Spleen (tissue), 7 donors: Measurements from ENCODE around the gene LPP.

Experiments
- CTCF ChIP-seq, 11 experiments: fragments of 200-600 bp in 7 of 11; fragments of 450-650 bp in 4 of 11; sonication (generic) in 4 of 11; IDR thresholded peaks in 8 of 11; conservative IDR thresholded peaks in 3 of 11; 1 replicate in 7 of 11; 2 replicates in 4 of 11; pipeline versions ENCODE4 v1.4.0 to v1.8.0; 2016 to 2021; ENCODE audit warnings: antibody characterized with exemption in 11 of 11, inconsistent platforms in 4 of 11, mild to moderate bottlenecking in 1 of 11
- POLR2A ChIP-seq, 3 donors: fragments of 450-650 bp; IDR thresholded peaks; one replicate each; pipeline ENCODE4 v1.5.1; 2017; ENCODE audit warnings: antibody characterized with exemption in 3 of 3, mild to moderate bottlenecking in 1 of 3
- donor health status: DM: no; HTN: no; CAD: no; lungs with moderate emphysema.
- donor health status: DM: no; HTN: no; CAD: no.
- donor health status: DM: no; HTN: no; CAD: no.

DNA sequence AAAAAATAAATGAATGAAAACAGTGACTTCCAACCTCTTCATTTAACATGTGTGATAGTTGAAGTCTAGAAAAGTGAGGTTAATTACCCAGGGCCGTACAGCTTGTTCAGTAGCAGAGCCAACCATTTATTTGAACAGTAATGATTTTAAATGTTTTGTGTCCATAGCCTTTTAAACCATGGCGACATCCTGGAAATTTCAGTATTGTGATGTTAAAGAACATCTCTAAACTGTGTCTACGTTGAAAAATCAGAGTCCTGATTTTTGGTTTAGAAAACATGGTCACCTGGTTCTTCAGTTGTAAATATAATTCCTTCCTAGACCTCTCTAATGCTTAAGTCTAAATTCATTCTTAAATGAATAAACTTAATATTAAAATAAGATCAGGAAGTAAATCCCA lies 14.2 kb downstream of the LPP start:
- TF ChIP-seq CTCF (IDR thresholded peaks at IDR 0.05 in 8 of 11, conservative IDR thresholded peaks at IDR 0.05 in 3 of 11) (no peak), POLR2A (IDR thresholded peaks at IDR 0.05) (no peak)
